Measurements from ENCODE around the gene QPRT. TPM values are rescaled to one million over a fixed set of nuclear protein-coding genes. Genes with fewer than 3 reads are reported as not detected.

QPRT gene
- total RNA-seq, 1 donor from 2014 or later, result 92.3 TPM

DNA sequence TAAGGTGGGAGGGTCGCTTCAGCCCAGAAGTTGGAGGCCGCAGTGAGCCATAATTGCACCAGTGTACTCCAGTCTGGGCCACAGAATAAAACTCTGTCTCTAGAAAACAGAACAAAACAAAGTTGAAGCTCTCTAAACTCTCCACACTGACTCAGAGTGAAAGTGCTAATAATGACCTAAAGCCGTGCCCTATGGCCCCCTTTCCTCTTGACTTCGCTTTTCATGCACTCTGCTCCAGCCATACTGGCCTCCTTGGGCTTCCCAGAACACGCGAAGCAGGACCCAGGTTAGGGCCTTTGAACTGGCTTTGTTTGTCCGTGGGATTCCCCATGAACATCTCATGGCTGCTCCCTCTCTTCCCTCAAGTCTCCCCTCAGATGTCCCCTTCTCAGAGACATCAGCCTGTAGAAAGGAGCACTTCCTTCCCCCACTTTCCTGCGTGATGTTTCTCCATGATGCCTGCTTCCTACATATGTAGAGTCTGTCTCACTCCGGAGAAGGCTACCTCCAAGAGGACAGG, 34.6 kb upstream of the QPRT start:
- TF ChIP-seq, protein P1, sequence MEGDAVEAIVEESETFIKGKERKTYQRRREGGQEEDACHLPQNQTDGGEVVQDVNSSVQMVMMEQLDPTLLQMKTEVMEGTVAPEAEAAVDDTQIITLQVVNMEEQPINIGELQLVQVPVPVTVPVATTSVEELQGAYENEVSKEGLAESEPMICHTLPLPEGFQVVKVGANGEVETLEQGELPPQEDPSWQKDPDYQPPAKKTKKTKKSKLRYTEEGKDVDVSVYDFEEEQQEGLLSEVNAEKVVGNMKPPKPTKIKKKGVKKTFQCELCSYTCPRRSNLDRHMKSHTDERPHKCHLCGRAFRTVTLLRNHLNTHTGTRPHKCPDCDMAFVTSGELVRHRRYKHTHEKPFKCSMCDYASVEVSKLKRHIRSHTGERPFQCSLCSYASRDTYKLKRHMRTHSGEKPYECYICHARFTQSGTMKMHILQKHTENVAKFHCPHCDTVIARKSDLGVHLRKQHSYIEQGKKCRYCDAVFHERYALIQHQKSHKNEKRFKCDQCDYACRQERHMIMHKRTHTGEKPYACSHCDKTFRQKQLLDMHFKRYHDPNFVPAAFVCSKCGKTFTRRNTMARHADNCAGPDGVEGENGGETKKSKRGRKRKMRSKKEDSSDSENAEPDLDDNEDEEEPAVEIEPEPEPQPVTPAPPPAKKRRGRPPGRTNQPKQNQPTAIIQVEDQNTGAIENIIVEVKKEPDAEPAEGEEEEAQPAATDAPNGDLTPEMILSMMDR (conservative IDR thresholded peaks at IDR 0.05), result no peak
- no peak overlapping the region for H3K27ac Mint-ChIP-seq
- no peak overlapping the region for H3K4me3 Mint-ChIP-seq
- no peaks in the 10 kb centered on the region for H3K36me3 Mint-ChIP-seq
- peaks cover 4% of the 10 kb centered on the region for H3K9me3 Mint-ChIP-seq
- H3K27me3 Mint-ChIP-seq, result no peaks in the 10 kb centered on the region
- no peak for DNase-seq (ENCODE audit: extremely low spot score, unreplicated experiment)
- H3K4me1 Mint-ChIP-seq (ENCODE audit: unreplicated experiment), result peaks cover 8% of the 10 kb centered on the region

DNA sequence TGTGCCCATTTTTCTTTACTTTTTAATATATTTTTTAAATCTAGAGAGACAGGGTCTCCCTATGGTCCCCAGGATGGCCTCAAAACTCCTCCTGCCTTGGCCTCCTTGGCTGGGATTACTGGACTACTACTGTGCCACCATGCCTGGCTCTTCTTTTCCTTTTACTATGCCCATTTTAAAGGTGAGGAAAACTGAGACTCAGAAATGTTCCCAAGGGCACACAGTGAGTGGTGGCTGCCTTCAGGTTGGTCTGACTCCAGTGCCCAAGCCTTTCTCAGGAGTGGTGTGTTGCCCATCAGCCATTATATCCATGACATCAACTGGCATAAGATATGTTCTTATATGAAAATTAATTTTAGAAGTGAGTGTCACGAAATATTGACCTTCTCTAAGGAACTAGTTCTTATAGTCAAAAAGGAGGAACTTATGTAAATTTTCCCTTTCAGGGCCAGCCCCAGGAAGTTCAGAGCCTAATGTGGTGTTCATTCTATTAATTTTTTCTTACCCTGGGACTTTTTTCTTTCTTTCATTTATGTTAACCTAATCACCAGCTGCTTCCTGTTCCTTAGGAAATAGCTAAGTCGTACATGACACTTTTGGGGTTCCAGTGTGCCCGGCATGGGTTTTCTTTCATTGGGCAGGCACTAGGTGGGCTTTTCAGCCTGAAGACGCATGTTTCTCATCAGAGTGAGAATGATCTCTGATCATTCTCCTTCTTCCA, 33.8 kb upstream of the QPRT start:
- H3K27ac Mint-ChIP-seq, result no peak overlapping the region

DNA sequence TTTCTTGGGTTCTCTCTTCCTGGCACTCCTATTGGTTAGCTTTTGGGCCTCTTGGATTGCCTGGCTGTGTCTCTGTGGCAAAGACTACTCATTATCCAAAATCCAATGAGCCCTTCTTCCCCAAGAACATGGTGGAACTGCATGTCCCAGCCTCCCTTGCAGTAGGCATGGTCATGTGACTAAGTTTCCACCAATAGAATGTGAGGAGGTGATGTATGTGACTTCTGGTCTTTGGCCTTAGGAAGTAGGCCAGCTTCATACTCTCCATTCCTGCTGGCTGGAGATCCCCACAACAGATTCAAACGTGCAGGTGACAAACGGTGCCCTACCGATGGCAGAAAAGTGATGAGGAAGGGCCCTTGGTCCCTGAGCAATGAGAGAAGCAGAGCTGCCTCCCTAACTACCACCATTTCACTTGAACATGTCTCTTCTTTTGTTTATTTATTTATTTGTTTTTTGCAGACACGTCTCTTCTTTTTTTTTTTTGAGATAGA, 33.2 kb upstream of the QPRT start:
- TF ChIP-seq, protein P1 (conservative IDR thresholded peaks at IDR 0.05), result no peak
- Mint-ChIP-seq H3K9me3 (no peaks in the 10 kb centered on the region), H3K4me3 (no peak overlapping the region), H3K36me3 (no peaks in the 10 kb centered on the region), H3K27me3 (no peaks in the 10 kb centered on the region), H3K27ac (no peak overlapping the region), H3K4me1 (ENCODE audit: unreplicated experiment) (peaks cover 10% of the 10 kb centered on the region)
- no peak for DNase-seq (ENCODE audit: extremely low spot score, unreplicated experiment)

More for the DNA sequence above, 33.8 kb upstream of the QPRT start:
- no peaks in the 10 kb centered on the region for H3K27me3 Mint-ChIP-seq
- no peaks in the 10 kb centered on the region for H3K36me3 Mint-ChIP-seq
- H3K9me3 Mint-ChIP-seq, result peaks cover 4% of the 10 kb centered on the region
- no peak overlapping the region for H3K4me3 Mint-ChIP-seq
- peaks cover 14% of the 10 kb centered on the region for H3K4me1 Mint-ChIP-seq (ENCODE audit: unreplicated experiment)
- TF ChIP-seq, protein P1 (conservative IDR thresholded peaks at IDR 0.05), result no peak
- no peak for DNase-seq (ENCODE audit: extremely low spot score, unreplicated experiment)

DNA sequence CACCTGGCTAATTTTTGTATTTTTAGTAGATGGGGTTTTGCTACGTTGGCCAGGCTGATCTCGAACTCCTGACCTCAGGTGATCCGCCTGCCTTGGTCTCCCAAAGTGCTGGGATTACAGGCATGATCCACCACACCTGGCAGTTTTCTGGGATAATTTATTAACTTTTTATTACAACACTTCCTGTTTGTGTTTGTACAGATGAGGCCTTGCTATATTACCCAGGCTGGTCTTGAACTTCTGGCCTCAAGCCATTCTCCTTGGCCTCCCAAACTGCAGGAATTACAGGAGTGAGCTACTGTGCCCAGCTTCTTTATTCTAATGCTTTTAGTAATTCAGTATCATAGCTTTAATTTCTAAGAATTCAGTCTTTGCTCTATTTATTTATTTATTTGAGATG, 32.0 kb upstream of the QPRT start:
- H3K27ac Mint-ChIP-seq, result no peak overlapping the region
- H3K4me1 Mint-ChIP-seq (ENCODE audit: unreplicated experiment), result peaks cover 10% of the 10 kb centered on the region

DNA sequence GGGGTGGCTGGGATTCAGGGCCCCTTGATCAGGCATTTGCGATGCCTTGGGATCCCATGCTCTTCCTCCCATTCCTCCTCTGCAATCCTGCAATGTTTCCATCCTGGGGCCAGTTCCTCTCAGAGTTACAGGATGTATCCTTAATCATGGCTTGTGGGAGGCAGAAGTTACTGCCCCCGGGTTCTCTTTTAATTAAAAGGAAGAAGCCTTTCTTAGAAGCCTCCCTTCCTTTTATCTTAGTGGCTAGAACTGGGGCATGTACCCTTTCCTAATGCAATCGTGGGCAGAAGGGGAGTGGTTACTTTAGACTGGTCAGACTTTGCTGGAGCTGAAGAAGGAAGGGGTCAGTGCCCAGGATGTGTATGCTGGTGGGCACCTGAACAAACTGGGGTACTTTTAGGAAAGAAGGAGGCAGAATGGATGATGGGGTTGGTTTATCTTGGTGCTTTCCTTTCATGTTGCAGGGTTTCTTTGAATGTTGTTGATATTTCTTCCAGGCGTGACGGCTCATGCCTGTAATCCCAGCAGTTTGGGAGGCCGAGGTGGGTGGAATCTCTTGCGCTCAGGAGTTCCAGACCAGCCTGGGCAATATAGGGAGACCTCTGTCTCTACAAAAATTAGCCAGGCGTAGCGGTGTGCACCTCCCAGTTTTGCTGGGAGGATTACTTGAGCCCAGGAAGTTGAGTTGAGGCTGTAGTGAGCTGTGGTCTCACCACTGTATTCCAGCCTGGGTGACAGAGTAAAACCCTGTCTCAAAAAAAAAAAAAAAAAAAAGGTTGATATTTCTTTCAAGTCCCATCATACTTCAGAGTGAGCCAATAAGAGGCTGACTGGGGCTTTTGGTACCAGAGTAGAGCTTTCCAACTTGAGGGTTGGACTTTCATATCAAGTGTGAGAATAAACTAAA, 29.1 kb upstream of the QPRT start:
- peak overlapping the region; percentile 33 for H3K27ac Mint-ChIP-seq
- no peaks in the 10 kb centered on the region for H3K36me3 Mint-ChIP-seq
- H3K27me3 Mint-ChIP-seq, result no peaks in the 10 kb centered on the region
- no peak for DNase-seq (ENCODE audit: extremely low spot score, unreplicated experiment)
- TF ChIP-seq, protein P1 (conservative IDR thresholded peaks at IDR 0.05), result no peak
- no peak overlapping the region for H3K4me3 Mint-ChIP-seq
- H3K4me1 Mint-ChIP-seq (ENCODE audit: unreplicated experiment), result peaks cover 15% of the 10 kb centered on the region
- H3K9me3 Mint-ChIP-seq, result no peaks in the 10 kb centered on the region

More for the DNA sequence above, 32.0 kb upstream of the QPRT start:
- DNase-seq (ENCODE audit: extremely low spot score, unreplicated experiment), result no peak
- H3K27me3 Mint-ChIP-seq, result no peaks in the 10 kb centered on the region
- H3K4me3 Mint-ChIP-seq, result no peak overlapping the region
- TF ChIP-seq, protein P1 (conservative IDR thresholded peaks at IDR 0.05), result no peak
- no peaks in the 10 kb centered on the region for H3K36me3 Mint-ChIP-seq
- H3K9me3 Mint-ChIP-seq, result no peaks in the 10 kb centered on the region

Data from type B pancreatic cell (in vitro differentiated cells).